ENCODE data around the gene ZNF80.

- TF ChIP-seq, protein P1, sequence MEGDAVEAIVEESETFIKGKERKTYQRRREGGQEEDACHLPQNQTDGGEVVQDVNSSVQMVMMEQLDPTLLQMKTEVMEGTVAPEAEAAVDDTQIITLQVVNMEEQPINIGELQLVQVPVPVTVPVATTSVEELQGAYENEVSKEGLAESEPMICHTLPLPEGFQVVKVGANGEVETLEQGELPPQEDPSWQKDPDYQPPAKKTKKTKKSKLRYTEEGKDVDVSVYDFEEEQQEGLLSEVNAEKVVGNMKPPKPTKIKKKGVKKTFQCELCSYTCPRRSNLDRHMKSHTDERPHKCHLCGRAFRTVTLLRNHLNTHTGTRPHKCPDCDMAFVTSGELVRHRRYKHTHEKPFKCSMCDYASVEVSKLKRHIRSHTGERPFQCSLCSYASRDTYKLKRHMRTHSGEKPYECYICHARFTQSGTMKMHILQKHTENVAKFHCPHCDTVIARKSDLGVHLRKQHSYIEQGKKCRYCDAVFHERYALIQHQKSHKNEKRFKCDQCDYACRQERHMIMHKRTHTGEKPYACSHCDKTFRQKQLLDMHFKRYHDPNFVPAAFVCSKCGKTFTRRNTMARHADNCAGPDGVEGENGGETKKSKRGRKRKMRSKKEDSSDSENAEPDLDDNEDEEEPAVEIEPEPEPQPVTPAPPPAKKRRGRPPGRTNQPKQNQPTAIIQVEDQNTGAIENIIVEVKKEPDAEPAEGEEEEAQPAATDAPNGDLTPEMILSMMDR (conservative IDR thresholded peaks at IDR 0.05 in 1 of 2, IDR thresholded peaks at IDR 0.05 in 1 of 2; ENCODE audit: extremely low read depth in 1 of 2, insufficient read depth in 1 of 2, low read depth in 1 of 2, low read length in 2 of 2): no peak
- TF ChIP-seq EZH2 (IDR thresholded peaks at IDR 0.05; ENCODE audit: borderline replicate concordance, low read length): no peak
These were observed 1.9 kb downstream of the ZNF80 start for GRCh38 chr3:114235431-114235830.
